ENCODE measurements around the gene LRIG3.
A peak's percentile ranks its signal among the peaks of the same experiment; 100 is the strongest.
"Not testable (repeated sequence)": the region's sequence is repeated elsewhere in the genome, so short reads cannot be mapped to it uniquely, and the experiment has no call there.

LRIG3 gene

DNA sequence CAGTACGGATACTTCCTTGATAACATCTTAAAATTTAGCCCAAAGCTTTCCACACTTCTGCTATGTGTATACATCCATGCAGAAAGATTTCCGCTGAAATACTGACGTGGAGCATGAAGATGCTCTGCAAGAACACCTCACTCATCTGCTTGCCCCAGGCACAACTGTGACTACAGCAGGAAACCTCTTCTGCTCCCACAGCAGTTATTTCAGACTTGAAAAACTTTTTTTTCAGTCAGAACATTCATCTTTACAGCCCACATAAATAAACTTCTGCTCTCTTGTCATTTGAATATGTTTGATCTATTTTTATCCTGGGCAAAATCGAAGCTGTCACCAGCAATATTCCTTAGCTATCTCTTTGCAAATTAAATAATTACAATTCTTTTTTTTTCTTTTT is 6.8 kb upstream of the LRIG3 start:
- no peak for DNase-seq

DNA sequence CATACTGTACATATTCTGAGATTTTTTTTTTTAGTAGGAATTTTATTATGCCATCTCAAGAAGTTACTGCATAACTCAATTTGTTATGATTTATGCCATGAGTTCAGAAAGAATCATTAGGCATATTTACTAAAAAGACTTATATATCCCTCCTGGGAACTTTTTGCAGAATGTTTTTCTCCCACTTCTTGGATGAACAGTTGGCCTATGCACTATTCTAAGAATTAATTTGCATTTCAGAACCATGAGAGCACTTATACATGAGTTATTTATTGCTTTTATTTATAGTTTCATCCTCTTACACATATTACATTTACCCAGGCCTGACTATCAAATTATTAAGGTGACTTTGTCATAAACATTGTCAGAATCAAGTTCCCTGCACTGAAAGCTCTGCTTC is 6.3 kb upstream of the LRIG3 start:
- no peak for DNase-seq

DNA sequence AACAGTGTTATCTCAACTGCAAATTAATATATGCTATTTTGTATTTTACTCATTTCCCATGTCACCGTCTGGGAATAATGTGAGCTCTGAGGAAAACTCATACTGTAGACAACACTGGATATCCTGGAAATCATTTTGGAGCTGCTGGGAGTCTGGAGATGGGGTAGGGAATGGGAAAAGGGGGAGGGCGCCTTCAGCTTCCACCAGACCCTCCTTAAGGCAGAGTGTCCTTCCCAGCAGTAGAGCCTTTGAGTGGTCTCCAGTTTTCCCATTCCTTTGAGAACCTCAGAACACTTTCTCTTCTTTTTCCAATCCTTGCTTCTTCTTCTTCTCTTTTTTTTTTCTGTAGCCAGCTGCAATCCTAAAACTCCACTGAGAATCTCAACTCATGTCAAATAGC is 5.4 kb upstream of the LRIG3 start:
- no peak for DNase-seq

GRCh38 chr12:58925111-58925611 is 4.9 kb upstream of the LRIG3 start:
- no peak for DNase-seq

- DNase-seq, result no peak
These were observed 4.3 kb upstream of the LRIG3 start for GRCh38 chr12:58924652-58925051.

DNA sequence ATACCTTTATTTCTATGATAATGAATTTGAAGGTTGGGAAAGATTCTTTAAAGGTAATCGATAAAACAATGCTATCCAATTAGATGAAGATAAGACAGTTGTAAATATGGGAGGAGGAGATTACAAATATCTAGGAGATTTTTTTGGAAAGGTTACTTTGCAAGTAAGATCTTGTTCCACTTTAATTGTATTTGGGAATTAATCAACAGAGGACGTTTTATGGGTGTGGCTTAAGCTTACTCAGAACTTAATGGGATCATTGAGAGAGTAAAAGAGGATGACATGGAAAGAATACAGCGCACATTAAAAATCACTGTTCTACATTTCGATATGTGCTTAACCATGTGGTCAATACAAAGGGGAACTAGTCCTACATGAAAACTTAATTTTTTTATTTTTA is 3.5 kb upstream of the LRIG3 start:
- DNase-seq, result no peak

- DNase-seq, result no peak
These were observed 2.5 kb upstream of the LRIG3 start for GRCh38 chr12:58922849-58923248.

GRCh38 chr12:58920961-58921861 is 907 bp upstream of the LRIG3 start:
- DNase-seq, result no peak

DNA sequence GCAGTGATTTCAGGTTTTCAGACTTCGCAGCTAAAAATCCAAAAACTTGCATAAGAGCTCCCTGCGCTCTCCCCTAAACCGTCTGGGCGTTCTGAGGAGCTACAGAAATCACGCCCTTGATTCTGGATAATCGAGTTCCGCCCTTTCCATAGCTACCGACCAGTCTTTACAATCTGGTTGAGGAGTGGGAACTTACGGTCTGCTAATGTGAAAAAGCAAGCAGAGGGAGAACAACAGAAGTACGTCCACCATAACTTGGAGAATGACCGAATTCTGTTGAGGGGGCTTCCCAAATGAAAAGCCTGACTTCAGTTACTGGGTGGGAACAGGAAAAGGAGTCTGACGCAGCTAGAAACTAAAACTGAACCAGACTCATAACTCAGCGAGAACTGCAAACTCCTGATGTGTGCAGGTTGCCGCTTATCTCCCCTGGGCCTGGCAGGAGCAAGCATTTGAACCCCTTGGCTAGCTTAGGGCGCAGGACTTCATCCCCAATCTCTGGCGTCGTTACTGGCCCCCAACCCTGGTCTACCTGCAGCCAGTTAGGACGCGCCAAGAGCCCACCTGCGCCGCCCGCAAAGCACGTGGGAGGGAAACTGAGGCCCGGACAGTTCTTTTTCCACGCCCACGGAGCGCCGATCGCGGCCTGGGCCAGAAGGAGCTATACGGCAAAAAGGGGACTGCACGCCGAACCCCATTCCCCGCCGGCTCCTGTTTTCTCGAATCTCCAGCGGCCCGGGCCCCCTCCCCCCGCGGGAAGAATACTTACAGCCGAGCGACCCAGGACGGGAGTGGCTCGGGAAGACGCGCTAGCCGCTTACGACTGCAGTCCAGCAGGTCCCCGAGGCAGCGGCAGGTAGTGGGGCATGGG is 838 bp downstream of the LRIG3 start:
- no peak for DNase-seq

GRCh38 chr12:58918469-58918844 is 1.8 kb downstream of the LRIG3 start:
- DNase-seq, result no peak

DNA sequence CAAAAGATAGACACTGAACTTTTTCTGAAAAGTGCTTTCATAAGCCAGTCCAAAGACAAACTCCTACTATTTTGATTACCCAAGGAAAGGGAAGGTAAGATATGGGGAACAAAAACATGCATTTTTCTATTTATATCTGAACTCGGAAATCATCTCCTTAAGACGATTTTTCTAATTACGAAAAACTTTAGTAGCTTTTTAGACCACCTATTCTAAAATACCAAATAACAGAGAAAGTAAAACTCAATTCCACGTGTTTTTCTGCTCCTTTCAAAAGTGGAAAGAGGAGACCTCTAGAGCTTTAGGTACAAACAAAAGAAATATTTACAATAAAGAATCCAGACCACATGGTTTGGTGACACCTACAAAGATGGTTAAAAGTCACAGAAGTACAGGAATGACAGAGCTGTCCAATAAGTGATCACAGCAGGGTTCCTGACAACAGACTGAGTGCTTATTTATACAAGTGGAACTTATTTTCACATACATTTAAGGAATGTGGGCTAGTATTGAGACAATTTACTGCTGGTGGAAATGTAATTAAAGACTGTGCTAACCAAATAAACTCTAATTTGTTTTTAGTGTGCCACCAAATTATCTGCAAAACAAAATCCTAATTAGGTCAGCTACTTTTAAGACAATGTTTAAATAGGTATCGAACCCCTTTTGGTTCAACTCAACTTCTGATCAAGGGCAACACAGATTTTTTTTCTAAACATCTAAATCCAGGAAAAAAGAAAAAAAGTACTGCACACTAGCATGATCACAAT is 2.4 kb downstream of the LRIG3 start:
- DNase-seq, result no peak

GRCh38 chr12:58916921-58917511 is 3.3 kb downstream of the LRIG3 start:
- DNase-seq, result no peak

DNA sequence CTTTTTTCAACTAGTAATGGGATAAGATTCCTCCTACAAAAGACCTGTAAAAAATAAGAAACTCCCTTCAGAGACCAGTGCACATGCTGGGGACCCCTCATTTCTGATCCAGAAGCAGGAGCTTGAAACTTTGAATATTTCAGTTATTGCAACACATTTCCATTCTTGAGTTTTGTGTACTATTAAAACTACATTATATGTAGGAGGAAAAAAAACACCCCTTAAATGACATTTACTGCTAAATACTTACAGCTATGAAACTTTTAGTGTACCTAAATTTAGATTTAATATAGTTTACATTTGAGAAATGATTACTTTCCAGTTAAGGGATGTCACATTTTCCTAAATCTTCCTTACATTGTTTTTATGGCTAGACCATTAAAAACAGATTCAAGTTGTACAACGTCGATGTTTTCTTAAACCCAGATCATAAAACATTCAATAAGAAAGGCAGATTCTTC is 4.1 kb downstream of the LRIG3 start:
- DNase-seq, result no peak

- DNase-seq, result no peak
These were observed 4.7 kb downstream of the LRIG3 start for GRCh38 chr12:58915634-58916033.

GRCh38 chr12:58915037-58915436 is 5.3 kb downstream of the LRIG3 start:
- DNase-seq, result no peak

DNA sequence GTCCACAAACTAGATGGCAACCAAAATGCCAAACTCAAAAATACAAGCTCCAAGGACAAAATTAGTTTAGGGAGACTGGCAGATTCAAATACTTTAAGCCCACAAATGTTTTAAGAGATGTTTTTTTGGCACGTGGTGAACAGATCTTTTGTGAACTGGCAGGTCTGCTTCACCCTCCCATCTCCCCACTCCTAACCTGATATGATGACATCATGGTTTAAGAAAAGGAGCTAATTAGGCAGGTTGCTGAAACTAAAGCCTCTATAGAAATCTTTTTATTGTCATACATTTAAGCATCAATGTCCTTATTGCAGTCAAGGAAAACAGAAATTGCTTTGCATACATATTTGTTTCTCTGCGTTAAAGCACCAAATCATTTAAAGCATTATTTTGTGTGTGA is 5.8 kb downstream of the LRIG3 start:
- no peak for DNase-seq

DNA sequence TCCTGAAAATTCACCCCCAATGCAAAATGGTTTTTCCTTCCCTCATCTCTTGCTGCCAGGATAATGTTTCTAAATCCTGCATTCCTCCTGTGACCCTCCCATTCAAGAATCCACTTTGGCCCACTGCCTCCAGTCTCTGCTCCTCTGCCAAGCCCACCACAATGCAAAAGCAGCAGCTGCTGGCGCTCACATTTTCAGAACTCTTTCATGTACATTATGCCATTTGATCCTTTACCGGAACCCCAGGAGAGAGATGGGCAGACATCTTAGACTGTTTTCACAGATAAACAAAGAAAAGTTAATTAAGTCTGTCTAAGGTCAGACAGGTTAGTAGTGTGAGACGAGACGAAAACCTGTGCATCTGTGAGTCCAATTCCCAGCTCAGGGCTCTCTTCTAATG is 12.9 kb downstream of the LRIG3 start:
- DNase-seq, result no peak

GRCh38 chr12:58906917-58907316 is 13.4 kb downstream of the LRIG3 start:
- no peak for DNase-seq

DNA sequence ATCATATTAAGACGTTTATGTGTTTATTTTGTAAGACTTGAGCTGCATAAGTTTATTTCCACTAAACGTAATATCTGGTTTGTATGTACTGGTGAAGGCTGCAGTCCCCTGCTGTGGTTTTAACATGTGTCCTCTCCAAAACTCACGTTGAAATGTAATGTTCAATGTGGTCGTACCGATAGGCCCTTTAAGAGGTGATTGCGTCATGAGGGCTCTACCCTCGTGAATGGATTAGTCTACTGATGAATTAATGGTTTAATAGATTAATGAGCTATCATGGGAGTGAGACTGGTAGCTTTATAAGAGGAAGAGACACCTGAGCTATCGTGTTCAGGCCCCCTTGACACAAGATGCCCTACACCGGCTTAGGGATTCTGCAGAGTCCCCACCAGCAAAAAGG is 14.9 kb downstream of the LRIG3 start:
- DNase-seq, result no peak

DNA sequence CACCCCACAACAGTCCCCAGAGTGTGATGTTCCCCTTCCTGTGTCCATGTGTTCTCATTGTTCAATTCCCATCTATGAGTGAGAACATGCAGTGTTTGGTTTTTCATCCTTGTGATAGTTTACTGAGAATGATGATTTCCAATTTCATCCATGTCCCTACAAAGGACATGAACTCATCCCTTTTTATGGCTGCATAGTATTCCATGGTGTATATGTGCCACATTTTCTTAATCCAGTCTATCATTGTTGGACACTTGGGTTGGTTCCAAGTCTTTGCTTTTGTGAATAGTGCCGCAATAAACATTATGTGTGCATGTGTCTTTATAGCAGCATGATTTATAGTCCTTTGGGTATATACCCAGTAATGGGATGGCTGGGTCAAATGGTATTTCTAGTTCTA is 17.6 kb downstream of the LRIG3 start:
- DNase-seq, result not testable (repeated sequence)

DNA sequence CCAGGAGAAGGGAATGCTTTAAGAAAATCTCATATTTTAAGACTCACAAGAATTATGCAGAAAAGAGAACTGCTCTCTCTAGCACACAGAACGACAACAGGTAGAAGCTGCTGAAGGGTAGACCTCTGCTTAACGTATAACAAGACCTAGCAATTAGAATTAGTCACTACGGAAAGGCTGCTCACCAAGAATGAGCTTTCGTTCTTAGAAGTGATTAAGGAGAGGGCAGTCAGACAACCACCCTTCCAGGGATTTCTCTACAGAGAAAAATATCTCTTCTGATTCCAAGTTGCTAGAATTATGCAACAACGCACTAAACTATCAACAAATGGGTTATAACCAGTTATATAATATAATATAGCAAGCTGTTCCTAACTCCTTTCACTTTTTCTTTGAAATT is 18.6 kb downstream of the LRIG3 start:
- DNase-seq, result no peak

DNA sequence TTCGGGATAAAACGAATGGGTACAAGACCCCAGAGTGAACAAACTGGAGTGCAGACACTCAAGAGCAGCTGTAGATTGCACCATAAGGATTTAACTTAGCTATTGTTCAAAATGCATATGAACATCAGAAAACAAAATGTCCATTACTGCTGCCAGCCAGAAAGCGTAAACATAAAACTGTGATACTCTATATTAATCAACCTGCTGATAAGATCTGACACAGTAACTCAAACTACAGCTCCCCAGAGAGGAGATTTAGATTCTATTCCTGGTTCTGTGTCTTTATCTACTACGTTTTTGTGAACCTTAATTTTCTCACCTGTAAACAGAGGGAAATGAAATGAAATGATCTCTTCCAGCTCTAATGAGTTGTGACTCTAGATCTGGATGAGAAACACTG is 22.3 kb downstream of the LRIG3 start:
- DNase-seq, result no peak

- peak; percentile 45 for DNase-seq
These were observed 24.0 kb downstream of the LRIG3 start for GRCh38 chr12:58896278-58896677.

Measured in DMS79 (cell line).